ENCODE measurements around the gene LHB.
A peak's percentile ranks its signal among the peaks of the same experiment; 100 is the strongest.

The LHB gene

DNA sequence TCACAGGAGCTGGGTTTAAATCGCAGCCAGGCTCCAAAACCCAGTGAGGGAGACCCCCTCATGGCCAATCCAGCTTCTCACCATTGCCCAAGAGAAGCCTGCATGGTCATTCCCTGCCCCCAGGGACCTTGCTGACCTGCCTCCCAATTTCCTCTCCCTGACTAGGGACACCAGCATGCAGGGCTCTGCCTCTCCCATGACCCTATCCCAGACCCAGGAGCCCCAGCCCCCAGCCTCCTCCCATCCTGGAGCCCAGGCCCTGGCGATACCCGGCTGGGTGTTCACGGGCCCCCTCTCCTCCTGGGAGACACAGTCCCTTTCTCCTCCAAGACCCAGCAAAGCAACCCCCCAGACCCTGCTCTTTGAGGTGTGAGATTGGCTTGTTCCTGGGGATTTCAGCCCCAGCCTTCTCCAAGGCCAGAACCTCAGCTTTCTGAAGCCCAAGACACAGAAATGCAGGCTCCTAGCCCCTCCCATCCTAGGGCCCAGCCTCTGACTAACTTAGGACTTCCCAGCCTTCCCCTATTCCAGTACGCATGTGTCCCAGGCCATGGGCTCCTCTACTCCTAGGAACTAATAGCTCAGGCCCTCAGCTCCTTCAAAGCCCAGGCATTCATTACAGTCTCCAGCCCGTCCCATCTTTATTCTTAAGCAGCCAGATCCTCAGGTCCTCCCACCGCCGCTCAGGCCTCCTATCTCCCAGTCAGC lies 24.9 kb downstream of the LHB start:
- Histone ChIP-seq H3K4me3 (ENCODE audit: low read depth in 1 of 2, low read length in 2 of 2) (peak overlapping the region; percentile 95 to 98), H3K27me3 (ENCODE audit: insufficient read depth, low read length, poor library complexity) (no peaks in the 10 kb centered on the region), H4K20me1 (ENCODE audit: insufficient read depth, low read length) (peaks cover 14% of the 10 kb centered on the region), H3K4me2 (ENCODE audit: insufficient read depth, low read length) (peak overlapping the region; percentile 88), H3K9me3 (ENCODE audit: insufficient read depth, low read length, severe bottlenecking) (no peaks in the 10 kb centered on the region), H3K27ac (ENCODE audit: low read length) (peak overlapping the region; percentile 93), H3K36me3 (ENCODE audit: insufficient read depth, low read length) (peaks cover 27% of the 10 kb centered on the region), H2AFZ (ENCODE audit: low read depth, low read length) (peak overlapping the region; percentile 93), H3K79me2 (ENCODE audit: insufficient read depth, low read length) (peaks cover 61% of the 10 kb centered on the region), H3K4me1 (ENCODE audit: insufficient read depth, low read length) (peaks cover 39% of the 10 kb centered on the region), H3K9ac (ENCODE audit: low read depth, low read length) (peak overlapping the region; percentile 93)
- DNase-seq (peak; percentile 30), ATAC-seq (ENCODE audit: insufficient read depth, low read depth) (no peak)
- no peak for TF ChIP-seq EZH2 (IDR thresholded peaks at IDR 0.05; ENCODE audit: borderline replicate concordance, low read depth, low read length, severe bottlenecking)
- TF ChIP-seq, protein P1, sequence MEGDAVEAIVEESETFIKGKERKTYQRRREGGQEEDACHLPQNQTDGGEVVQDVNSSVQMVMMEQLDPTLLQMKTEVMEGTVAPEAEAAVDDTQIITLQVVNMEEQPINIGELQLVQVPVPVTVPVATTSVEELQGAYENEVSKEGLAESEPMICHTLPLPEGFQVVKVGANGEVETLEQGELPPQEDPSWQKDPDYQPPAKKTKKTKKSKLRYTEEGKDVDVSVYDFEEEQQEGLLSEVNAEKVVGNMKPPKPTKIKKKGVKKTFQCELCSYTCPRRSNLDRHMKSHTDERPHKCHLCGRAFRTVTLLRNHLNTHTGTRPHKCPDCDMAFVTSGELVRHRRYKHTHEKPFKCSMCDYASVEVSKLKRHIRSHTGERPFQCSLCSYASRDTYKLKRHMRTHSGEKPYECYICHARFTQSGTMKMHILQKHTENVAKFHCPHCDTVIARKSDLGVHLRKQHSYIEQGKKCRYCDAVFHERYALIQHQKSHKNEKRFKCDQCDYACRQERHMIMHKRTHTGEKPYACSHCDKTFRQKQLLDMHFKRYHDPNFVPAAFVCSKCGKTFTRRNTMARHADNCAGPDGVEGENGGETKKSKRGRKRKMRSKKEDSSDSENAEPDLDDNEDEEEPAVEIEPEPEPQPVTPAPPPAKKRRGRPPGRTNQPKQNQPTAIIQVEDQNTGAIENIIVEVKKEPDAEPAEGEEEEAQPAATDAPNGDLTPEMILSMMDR (IDR thresholded peaks at IDR 0.05; ENCODE audit: borderline replicate concordance, extremely low read depth, low read length, poor library complexity, severe bottlenecking): no peak

DNA sequence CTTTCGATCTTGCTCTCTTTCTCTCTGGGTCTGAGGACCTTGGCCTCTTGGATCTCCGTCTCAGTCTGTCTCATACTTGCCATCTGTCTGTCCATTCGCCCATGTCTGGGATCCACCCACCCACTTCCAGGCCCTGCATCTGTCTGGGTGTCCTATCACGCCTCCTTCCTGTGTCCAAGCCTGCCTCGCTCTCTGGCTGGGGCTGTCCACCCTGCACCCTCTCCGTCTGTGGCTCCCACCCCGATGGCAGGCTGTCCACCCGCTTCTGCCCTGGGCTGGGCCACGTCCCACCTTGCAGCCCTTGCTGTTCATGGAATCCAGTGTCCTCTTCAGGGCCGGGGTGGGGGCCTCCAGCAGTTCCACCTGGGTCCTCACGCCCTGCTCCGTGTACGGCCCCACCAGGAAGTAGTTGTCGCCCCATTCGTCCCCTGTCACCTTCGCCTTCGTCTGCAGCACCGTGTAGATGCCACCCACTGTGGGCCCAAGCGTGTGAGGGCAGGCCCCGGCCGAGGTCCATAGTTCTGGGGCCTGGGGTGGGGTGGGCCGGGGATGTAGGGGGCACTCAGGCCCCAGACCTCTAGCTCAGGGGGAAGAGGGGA lies 25.8 kb downstream of the LHB start:
- Histone ChIP-seq H3K36me3 (ENCODE audit: insufficient read depth, low read length) (peaks cover 31% of the 10 kb centered on the region), H2AFZ (ENCODE audit: low read depth, low read length) (no peak overlapping the region), H3K9ac (ENCODE audit: low read depth, low read length) (peak overlapping the region; percentile 93), H4K20me1 (ENCODE audit: insufficient read depth, low read length) (peaks cover 10% of the 10 kb centered on the region), H3K9me3 (ENCODE audit: insufficient read depth, low read length, severe bottlenecking) (no peaks in the 10 kb centered on the region), H3K27ac (ENCODE audit: low read length) (peak overlapping the region; percentile 93; the same call in 1 of the 2 replicates), H3K4me1 (ENCODE audit: insufficient read depth, low read length) (peaks cover 37% of the 10 kb centered on the region), H3K79me2 (ENCODE audit: insufficient read depth, low read length) (peaks cover 52% of the 10 kb centered on the region), H3K4me2 (ENCODE audit: insufficient read depth, low read length) (peak overlapping the region; percentile 88), H3K4me3 (ENCODE audit: low read depth in 1 of 2, low read length in 2 of 2) (peak overlapping the region in 1 of 2 experiments; percentile 98; a peak in 2 of 4 replicates), H3K27me3 (ENCODE audit: insufficient read depth, low read length, poor library complexity) (no peaks in the 10 kb centered on the region)
- ATAC-seq (ENCODE audit: insufficient read depth, low read depth) (no peak), DNase-seq (no peak)
- no peak for TF ChIP-seq EZH2 (IDR thresholded peaks at IDR 0.05; ENCODE audit: borderline replicate concordance, low read depth, low read length, severe bottlenecking)
- TF ChIP-seq, protein P1 (IDR thresholded peaks at IDR 0.05; ENCODE audit: borderline replicate concordance, extremely low read depth, low read length, poor library complexity, severe bottlenecking): no peak

DNA sequence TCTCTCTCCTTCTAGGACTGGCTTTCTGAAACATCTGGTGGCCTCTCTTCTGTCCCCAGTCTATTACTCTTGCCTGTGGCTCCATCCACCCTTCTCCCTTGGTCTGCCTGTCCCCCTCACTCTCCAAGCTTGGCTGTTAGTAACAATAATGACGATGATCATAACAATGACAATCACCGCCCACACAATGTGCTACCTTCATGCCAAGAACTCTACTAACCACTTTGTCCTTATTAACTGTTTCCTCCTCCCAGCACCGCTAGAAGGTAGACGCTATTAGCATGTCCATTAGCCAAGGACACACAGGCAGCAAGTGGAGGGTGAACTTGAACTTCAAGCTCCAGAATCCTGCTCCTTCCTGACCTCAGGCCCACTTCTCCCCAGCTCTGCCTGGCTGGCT lies 26.5 kb downstream of the LHB start:
- H3K36me3 ChIP-seq (ENCODE audit: insufficient read depth, low read length): peaks cover 39% of the 10 kb centered on the region
- no peak overlapping the region for H3K4me3 ChIP-seq (ENCODE audit: low read depth in 1 of 2, low read length in 2 of 2)
- H3K27me3 ChIP-seq (ENCODE audit: insufficient read depth, low read length, poor library complexity): no peaks in the 10 kb centered on the region
- H3K9ac ChIP-seq (ENCODE audit: low read depth, low read length): no peak overlapping the region
- H3K4me1 ChIP-seq (ENCODE audit: insufficient read depth, low read length): peaks cover 35% of the 10 kb centered on the region
- TF ChIP-seq EZH2 (IDR thresholded peaks at IDR 0.05; ENCODE audit: borderline replicate concordance, low read depth, low read length, severe bottlenecking): no peak
- TF ChIP-seq, protein P1 (IDR thresholded peaks at IDR 0.05; ENCODE audit: borderline replicate concordance, extremely low read depth, low read length, poor library complexity, severe bottlenecking): no peak
- H2AFZ ChIP-seq (ENCODE audit: low read depth, low read length): no peak overlapping the region
- DNase-seq (no peak), ATAC-seq (ENCODE audit: insufficient read depth, low read depth) (no peak)
- H3K4me2 ChIP-seq (ENCODE audit: insufficient read depth, low read length): 0 out of 2 replicates have a peak overlapping the region, but pooled peaks have one; percentile 88
- no peaks in the 10 kb centered on the region for H3K9me3 ChIP-seq (ENCODE audit: insufficient read depth, low read length, severe bottlenecking)
- peaks cover 44% of the 10 kb centered on the region for H3K79me2 ChIP-seq (ENCODE audit: insufficient read depth, low read length)
- no peak overlapping the region for H3K27ac ChIP-seq (ENCODE audit: low read length)
- H4K20me1 ChIP-seq (ENCODE audit: insufficient read depth, low read length): peaks cover 9% of the 10 kb centered on the region
